GM12865 (cell line): Measurements from ENCODE around the gene REPIN1.

ENCODE experiments used
- DNase-seq: peaks from one replicate; pipeline ENCODE4 v3.0.0; 2010; ENCODE audit warnings: low read depth
- H3K4me3 ChIP-seq: 2 replicates; pipeline ENCODE4 v1.5.1; 2011; ENCODE audit warnings: mild to moderate bottlenecking, low read depth, low read length, control low read depth
- CTCF ChIP-seq: IDR thresholded peaks from 2 replicates; pipeline ENCODE4 v1.5.1; 2011; ENCODE audit warnings: low read length, control low read depth, low read depth, inconsistent platforms; ENCODE audit not compliant: insufficient read depth; ENCODE audit errors: missing control alignments

The REPIN1 gene

GRCh38 chr7:150398965-150399320 is 30.3 kb downstream of the REPIN1 start:
- no peak overlapping the region for H3K4me3 ChIP-seq
- DNase-seq: no peak
- no peak for TF ChIP-seq CTCF

GRCh38 chr7:150399421-150400007 is 30.9 kb downstream of the REPIN1 start:
- no peak overlapping the region for H3K4me3 ChIP-seq
- no peak for TF ChIP-seq CTCF
- DNase-seq: no peak

- DNase-seq: no peak
- no peak overlapping the region for H3K4me3 ChIP-seq
- TF ChIP-seq CTCF: no peak
Observed at GRCh38 chr7:150400008-150400787, 31.6 kb downstream of the REPIN1 start.

GRCh38 chr7:150400788-150401423 is 32.3 kb downstream of the REPIN1 start:
- no peak overlapping the region for H3K4me3 ChIP-seq
- no peak for DNase-seq
- TF ChIP-seq CTCF: no peak

GRCh38 chr7:150401424-150401790 is 32.8 kb downstream of the REPIN1 start:
- TF ChIP-seq CTCF: no peak
- DNase-seq: peak; percentile 41
- no peak overlapping the region for H3K4me3 ChIP-seq

GRCh38 chr7:150401861-150402631 is 33.4 kb downstream of the REPIN1 start:
- no peak overlapping the region for H3K4me3 ChIP-seq
- DNase-seq: no peak
- TF ChIP-seq CTCF: no peak
